NCI-H446 (cell line): Measurements from ENCODE around the gene BBX.
"Not testable (repeated sequence)": the region's sequence is repeated elsewhere in the genome, so short reads cannot be mapped to it uniquely, and the experiment has no call there.

Source experiments
- DNase-seq, 2 experiments: peaks; one replicate each; lab custom pipeline; 2025; lab: John Stamatoyannopoulos, UW

Gene BBX

DNA sequence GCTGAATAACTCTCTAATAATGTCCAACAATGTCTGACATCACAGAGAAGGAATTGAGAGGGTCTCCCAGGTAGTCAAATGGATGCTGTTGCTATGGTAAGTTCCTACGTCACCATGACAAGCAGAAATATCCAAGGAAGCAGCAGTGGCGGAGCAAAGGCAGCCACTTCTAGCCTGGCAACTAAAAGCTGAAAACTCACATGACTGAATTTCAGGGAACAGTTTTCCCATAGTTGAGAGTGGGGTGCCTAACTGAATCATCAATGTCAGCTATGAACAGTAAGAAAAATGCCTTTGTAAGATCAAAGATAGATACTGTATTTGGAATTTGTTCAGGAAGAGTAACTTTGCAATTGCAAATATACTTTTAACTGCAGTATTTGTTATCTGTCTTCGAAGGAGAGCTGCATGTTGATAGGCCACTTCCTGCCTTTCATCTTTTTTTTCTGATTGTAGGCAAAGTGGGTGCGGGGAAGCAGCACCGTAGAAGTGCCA, 161.7 kb downstream of the BBX start:
- no peak for DNase-seq

DNA sequence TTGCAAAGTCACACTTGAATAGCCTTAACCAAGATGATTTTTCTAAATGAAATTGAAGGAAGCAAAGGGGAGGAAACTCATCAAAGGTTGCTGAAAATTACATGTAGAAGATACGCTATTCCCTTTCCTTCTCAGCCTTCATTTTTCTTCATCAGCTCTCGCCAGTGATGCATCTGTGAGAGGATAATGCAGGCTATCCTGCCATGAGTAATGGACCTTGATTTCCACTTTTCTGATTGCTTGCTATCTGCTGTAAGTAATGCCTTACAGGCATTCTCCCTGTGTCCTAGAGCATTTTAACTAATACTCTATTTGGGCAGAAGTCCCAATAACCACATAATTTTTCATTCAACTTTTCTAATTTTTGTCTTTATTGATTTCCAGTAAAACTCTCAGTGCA, 162.6 kb downstream of the BBX start:
- no peak for DNase-seq

DNA sequence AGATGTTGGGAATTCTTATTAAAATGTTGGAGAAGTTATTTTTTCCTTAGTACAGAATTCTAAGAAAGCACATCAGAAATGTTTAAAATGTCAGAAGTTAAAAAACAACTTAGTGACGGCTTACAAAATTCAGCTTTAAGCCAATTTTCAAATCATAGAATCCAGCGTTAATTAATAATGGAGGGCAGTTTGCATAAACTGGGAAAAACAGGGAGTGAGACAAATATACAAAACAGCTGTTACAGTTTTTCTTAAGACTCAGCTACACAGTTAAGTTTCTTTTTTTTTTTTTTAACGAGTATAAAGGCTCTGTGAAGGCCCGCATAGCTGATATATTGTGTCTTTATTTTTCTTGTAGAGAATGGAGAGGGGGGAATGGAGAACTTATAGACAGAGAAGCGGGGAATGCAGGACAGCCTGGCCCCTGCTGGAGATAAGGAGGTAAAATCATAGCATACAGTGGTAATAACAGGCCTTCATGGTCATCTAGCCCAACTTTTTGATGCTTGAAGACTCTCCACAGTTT, 164.4 kb downstream of the BBX start:
- DNase-seq, result no peak

DNA sequence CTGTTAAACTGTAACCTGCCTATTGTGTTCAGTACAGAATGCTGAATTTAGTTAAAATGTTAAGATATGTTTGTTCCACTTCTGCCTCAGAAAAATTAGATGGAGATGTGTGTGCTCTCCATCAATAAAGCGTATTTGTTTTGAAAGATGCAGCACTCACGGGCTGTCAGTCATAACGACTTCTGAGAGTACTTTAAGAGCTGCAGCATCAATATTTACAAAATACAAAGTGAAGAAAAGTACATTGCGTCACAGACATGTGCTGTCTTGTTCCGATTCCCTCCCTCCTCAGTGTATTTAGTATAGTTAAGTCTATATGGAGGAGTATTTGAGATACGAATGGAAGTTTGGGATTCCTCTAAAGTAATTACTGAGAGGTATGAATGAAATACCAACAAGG, 166.6 kb downstream of the BBX start:
- DNase-seq, result no peak

DNA sequence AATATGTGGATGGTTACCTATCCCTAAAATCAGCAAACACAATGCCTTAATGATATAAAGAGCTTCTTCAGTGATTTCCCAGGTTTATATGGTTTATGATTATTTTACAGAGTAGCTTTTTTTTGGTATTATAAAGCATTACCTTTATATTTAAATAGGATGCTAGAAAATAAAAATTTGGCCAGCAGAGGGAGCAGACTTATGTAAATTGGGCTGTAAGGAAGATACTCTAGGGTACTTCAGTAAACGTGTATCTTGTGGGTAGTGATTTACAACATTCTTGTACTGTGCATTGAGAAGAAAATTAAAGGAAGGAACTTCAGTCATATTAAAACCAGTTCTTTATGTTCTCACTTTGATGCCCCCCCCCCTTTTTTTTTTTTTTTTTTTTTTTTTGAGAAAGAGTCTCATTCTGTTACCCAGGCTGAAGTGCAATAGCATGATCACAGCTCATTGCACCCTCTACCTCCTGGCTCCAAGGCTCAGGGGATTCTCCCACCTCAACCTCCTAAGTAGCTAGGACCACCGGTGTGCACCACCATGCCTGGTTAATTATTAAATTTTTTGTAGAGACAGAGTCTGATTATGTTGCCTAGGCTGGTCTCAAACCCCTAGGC, 167.9 kb downstream of the BBX start:
- peak in 1 of 2 experiments; percentile 44 for DNase-seq

DNA sequence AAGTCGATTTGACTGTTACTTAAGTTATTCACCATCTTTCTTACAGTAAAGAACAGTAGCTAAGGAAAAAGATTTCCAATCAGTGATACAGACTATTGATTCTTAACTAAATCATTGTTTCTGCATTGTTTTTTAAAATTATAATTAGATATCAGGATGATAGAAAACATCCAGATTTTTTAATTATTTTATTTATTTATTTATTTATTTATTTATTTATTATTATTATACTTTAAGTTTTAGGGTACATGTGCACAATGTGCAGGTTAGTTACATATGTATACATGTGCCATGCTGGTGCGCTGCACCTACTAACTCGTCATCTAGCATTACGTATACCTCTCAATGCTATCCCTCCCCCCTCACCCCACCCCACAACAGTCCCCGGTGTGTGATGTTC, 169.2 kb downstream of the BBX start:
- DNase-seq, result not testable (repeated sequence)

DNA sequence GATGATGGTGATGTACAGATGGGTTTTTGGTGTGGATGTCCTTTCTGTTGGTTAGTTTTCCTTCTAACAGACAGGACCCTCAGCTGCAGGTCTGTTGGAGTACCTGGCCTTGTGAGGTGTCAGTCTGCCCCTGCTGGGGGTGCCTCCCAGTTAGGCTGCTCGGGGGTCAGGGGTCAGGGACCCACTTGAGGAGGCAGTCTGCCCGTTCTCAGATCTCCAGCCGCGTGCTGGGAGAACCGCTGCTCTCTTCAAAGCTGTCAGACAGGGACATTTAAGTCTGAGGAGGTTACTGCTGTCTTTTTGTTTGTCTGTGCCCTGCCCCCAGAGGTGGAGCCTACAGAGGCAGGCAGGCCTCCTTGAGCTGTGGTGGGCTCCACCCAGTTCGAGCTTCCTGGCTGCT, 174.6 kb downstream of the BBX start:
- not testable (repeated sequence) for DNase-seq

DNA sequence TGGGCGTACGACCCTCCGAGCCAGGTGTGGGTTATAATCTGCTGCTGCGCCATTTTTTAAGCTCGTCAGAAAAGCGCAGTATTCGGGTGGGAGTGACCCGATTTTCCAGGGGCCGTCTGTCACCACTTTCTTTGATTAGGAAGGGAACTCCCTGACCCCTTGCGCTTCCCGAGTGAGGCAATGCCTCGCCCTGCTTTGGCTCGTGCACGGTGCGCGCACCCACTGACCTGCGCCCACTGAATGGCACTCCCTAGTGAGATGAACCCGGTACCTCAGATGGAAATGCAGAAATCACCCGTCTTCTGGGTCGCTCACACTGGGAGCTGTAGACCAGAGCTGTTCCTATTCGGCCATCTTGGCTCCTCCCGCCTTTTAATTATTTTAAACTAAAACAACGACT, 175.1 kb downstream of the BBX start:
- DNase-seq, result not testable (repeated sequence)

DNA sequence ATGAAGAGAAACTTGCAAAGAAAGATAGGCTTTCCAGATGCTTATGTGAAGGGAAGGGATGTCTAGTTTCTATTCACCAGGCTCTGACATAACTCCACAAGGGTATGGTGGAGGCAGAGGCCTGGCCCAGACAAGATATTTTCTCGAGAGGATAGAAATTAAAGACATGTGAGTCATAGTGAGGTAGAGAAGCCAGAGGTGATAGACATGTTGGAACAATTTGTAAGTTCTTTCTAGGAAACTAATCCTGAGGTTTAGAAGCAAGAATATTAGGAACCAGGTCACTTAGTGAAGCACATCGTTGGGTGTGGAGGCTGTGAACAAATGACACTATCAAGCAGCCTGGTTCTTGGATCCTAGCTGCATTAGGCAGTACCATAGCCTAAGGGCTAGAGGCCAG, 176.9 kb downstream of the BBX start:
- DNase-seq, result no peak

DNA sequence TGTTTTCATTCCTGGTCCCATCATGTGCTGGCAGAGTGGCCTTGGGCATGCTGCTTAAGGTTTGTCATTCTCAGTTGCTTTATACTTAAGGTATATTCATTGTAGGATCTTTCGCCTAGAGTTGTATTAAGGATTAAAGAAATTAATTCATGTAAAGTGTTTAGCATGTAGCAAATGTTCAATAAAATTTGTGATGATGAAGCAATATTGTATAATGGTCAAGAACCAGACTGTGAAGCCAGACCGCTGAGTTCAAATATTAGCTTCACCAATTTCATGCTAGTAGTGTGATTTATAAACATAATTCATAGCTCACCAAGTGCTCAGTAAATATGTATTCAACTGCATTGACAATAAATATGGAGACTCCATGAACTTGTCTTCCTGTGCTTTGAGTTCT, 178.5 kb downstream of the BBX start:
- DNase-seq, result no peak

DNA sequence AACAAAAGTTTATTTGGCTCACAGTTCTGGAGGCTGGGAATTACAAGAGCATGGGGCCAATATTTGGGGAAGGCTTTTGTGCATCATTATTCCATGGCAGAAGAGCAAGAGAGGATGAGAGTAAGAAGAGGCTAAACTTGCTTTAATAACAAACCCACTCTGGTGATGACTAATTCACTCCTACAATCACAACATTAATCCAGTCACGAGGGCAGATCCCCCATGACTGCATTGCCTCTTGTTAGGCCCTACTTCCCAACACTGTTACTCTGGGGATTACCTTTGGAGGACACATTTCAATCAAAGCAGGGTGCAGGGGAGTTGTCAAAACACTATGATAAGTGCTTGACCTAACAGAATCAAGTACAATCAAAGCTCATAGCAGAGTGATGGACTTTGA, 181.7 kb downstream of the BBX start:
- no peak for DNase-seq

DNA sequence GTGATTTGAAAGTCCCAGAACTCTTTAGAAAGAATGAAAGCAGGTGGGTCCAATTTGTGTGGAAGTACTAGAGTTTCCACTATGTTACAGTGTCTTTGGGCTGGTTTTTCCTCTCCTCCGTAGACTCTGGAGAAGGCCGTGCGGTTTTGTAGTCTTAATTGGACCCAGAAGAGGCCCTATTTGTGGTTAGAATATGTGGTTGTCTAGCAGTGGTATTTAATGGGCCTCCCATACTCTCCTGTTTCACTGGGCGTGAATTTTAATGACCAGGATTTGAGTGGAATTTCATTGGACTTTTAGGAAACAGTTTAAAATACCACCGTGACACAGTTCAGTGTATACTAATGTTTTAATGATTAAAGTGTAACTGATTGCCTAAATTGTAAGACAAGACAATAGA, 182.3 kb downstream of the BBX start:
- no peak for DNase-seq

DNA sequence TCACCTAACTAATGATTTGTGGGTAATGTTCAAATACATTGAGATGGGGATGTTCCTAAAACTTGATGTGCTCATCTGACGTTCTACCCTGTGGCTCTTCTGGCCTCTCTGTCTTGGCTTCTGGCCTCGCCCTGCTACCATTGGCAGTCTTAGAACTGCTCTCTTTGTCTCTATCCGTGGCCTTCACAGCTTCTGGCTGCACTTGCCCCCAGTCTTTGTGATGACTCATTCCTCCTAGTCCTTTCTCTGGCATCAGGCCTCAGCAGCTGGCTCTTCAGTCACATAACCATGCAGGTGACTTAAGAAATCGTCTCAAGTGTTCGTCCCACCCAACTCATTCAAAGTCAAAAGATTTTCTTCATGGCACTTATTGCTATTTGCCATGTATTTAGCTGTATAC, 188.1 kb downstream of the BBX start:
- peak in 1 of 2 experiments; percentile 38 for DNase-seq

DNA sequence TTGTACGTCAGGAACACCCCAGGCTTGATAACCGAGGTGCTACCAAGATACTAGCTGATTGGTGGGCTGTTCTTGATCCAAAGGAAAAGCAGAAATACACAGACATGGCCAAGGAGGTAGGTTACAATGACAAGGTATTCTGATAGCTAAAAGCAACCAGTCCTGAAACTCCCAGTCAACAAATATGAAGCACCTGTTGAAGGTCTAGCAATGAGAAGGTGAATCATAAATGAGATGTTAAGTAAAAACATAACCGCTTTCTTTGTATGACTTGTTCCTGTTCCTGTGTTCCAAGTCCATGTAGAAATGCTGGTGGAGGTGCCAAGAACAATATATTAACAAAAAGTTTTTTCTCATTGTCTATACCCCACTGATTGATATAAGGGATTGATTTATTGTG, 194.0 kb downstream of the BBX start:
- no peak for DNase-seq

DNA sequence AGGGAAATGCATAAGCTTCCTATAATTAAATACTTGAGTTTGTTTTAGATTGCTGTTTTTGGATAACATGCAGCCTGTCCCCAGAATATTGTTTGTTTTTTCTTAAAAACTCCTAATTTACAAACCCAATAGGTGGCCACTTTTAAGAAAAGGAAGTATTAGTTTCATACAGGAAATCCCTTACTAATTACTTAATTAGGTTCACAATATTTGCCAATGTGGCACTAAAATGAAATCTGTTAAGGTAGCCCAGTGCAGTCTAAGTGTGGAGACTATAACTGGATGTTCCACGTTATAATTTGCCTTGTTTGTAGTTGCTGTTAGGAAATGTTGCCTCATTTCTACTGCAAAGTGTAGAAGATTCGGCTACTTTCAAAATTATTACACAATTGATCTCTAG, 195.8 kb downstream of the BBX start:
- DNase-seq, result no peak

DNA sequence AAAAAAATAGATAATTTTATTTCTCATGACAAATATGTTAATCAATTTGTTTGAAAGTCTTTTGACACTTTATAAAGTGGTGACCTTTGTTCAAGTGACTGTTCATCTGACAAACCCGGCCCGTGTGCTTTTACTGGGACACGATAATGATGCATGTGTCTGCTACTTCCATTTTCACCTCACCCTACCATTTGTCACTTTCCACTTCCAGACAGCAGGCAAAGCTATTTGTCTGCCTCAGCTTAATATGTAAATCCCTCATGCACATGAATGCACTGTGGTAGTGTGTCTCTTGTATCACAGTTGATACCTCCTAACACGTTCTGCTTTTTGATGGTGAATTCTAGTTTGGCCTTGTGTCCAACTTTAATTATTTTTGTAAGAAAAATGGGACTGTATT, 204.3 kb downstream of the BBX start:
- no peak for DNase-seq

DNA sequence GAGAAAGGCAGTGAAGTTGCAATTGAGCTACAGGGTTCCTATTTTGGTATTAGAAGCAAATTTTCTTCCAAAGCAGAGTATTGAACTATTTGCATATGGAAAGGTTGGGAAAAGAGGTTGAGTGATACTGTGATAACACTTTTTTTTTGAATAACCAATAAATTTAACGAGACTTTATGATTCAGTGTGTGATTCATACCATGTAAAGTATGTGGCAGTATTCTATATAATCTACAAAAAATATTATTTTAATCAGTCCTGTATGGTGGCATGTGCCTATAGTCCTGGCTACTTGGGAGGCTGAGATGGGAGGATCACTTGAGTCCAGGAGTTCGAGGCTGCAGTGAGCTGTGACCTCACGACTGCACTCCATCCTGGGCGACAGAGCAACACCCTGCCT, 206.9 kb downstream of the BBX start:
- no peak for DNase-seq

DNA sequence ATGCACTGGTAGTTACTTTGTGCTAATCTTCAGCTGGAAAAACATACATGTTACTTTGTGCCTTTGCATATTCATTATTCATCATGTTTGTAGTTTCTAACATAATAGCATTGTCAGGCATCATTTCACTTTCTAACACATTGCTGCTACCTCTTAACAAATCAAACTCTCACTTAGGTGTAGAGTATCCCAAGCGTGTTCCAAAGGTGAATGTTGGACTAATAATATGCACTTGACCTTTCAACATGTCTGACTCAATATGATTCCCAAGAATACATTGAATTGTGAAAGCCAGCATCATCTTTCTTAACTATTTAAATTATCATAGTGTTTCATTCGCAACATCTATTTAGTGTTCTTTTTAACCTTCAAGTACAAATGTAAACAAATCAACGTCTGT, 211.6 kb downstream of the BBX start:
- DNase-seq, result no peak

DNA sequence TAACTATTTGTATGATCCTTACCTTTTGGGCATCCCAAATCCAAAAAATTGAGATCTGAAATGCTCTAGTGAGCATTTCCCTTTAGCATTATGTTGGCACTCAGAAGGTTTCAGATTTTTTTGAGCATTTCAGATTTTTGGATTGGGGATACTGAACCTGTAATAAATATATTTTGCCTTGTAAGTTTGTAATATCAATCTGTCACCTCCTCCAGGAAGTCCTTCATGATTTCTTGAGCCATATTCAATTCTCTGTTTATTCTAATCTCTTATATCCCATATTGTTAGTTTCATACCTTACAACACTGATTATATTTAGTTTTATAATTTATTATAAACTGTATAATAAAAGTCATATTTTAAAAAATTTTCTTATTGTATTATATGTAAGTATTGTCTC, 215.2 kb downstream of the BBX start:
- no peak for DNase-seq

DNA sequence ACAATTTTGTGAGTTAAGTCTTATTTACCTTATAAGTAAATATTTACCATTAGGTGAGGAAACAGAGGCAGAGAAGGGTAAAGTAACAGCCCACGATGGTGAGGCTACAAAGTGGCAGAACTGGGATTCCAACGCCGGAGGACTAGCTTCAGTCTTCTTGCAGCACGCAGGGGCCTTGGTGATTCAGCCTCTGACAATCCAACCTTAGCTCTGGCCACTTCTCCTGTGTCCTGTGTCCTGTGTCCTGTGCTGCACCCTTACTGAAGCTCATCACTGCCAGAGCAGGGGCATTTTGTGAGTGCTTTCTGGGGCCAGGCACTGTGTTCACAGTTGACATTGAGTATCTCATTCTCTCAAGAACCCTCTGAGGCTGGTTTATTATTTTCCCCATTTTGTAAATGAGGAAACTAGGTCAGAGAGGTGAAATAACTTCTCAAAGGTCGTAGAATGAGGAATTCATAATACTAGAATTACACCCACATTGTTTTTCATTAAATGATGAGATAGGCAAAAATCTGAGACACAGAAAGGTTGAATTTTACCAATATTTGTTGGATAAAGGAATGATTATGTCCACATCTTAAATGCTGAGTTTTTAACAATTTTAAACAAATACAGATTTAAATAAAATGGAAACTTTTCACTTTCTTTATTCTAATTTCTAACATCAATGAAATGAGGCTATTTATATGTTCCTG, 215.9 kb downstream of the BBX start:
- DNase-seq, result no peak

DNA sequence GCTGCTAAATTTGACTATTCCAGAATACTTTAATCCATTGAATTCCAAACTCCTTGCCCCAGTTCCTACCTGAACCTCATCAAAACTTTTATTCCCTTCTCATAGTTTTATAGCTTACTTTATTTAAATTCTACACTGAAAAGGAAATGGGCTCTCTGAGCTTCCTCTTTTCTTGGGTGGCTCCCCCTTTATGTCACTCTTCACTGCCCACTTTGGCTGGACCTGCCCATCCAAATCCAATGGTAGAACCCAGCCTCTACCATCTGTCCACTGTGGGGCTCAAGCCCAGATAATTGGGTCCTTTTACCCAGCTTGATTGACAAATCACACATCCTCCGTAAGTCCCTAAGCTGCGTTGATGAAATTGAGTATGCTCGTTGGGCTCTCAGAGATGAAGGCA, 216.5 kb downstream of the BBX start:
- no peak for DNase-seq

DNA sequence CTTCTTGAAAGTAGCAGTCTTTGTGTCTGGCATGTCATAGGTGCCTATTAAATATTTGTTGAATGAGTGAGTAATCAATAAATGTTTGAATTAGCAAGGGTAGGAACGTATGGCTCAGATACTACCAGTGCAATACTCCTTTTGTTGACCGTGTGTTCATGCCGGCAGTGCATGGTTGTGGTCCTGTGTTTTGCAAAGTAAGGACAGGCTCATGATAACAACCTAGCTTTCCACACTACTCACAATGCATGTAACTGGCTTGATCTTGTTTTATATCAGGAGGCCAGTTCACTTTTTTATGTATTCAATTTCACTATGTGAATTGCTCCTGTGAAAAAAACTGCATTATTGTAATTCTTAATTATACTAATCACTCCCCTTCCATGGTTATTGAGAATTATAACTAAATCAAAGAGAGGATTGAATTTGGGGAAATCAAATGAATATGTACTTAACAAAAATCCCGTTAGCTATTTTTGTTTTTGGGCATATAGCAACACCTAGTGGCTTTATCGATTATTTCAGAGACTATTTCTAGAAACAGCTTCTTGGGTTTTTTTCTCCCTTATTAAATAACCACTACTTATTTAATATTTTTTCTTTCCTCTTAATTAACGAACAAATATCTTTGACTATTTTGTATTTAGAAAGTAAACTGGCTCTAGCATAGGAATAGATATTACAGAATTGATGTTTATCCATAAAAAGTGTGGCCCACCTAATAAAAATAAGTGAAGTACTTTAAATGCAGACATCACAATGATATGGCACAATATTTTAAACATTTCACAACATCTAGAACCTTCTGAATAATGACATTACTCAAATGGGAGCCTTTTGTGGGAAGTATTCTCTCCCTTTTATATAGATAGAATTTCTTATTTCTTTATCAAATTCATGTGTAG, 218.5 kb downstream of the BBX start:
- peak; percentile 5 to 10 for DNase-seq

DNA sequence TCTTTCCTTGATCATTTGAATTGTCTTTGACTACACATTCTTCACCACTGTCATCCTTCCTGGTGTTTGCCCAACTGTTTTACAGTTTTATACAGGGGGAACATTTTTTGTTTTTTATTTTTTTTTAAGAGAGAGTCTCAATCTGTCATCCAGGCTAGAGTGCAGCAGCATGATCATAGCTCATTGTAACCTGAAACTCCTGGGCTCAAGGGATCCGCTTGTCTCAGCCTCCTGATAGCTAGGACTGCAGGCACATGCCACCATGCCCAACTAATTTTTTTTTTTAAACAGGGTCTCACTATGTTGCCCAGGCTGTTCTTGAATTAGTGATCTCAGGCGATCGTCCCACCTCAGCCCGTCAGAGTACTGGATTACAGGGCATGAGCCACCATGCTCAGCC, 222.6 kb downstream of the BBX start:
- no peak for DNase-seq
